Measurements from ENCODE around the gene SRSF1. TPM values are rescaled to one million over a fixed set of nuclear protein-coding genes. Genes with fewer than 3 reads are reported as not detected.

SRSF1 gene
- total RNA-seq, 1 donor from 2014 or later, result 158 TPM

DNA sequence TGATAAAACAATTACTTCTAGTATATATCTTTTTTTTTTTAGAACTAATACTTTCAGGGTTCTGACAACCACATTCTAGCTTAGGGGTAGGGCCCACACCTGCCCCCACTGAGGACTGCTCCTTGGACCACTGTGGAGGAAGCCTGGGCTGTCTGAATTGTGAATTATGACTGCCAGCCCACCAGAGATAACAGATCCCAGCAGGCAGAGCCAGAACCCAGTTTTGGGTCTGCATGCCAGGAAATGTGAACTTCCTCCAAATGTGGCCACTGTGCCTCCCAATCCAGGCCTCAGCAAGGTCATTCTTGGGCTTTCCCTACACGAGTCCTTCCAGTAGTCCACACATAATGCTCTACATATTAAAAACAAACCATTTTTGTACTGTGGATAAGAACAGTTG is 34.9 kb downstream of the SRSF1 start:
- TF ChIP-seq, protein P1, sequence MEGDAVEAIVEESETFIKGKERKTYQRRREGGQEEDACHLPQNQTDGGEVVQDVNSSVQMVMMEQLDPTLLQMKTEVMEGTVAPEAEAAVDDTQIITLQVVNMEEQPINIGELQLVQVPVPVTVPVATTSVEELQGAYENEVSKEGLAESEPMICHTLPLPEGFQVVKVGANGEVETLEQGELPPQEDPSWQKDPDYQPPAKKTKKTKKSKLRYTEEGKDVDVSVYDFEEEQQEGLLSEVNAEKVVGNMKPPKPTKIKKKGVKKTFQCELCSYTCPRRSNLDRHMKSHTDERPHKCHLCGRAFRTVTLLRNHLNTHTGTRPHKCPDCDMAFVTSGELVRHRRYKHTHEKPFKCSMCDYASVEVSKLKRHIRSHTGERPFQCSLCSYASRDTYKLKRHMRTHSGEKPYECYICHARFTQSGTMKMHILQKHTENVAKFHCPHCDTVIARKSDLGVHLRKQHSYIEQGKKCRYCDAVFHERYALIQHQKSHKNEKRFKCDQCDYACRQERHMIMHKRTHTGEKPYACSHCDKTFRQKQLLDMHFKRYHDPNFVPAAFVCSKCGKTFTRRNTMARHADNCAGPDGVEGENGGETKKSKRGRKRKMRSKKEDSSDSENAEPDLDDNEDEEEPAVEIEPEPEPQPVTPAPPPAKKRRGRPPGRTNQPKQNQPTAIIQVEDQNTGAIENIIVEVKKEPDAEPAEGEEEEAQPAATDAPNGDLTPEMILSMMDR (IDR thresholded peaks at IDR 0.05), result no peak
- peaks cover 29% of the 10 kb centered on the region for H3K36me3 Mint-ChIP-seq (ENCODE audit: unreplicated experiment)
- no peak for DNase-seq (ENCODE audit: extremely low spot score, unreplicated experiment)
- H3K27me3 Mint-ChIP-seq (ENCODE audit: unreplicated experiment), result no peaks in the 10 kb centered on the region
- peaks cover 9% of the 10 kb centered on the region for H3K4me1 Mint-ChIP-seq (ENCODE audit: unreplicated experiment)
- H3K4me3 Mint-ChIP-seq (ENCODE audit: unreplicated experiment), result no peak overlapping the region
- no peak overlapping the region for H3K27ac Mint-ChIP-seq (ENCODE audit: unreplicated experiment)
- H3K9me3 Mint-ChIP-seq (ENCODE audit: unreplicated experiment), result no peaks in the 10 kb centered on the region

DNA sequence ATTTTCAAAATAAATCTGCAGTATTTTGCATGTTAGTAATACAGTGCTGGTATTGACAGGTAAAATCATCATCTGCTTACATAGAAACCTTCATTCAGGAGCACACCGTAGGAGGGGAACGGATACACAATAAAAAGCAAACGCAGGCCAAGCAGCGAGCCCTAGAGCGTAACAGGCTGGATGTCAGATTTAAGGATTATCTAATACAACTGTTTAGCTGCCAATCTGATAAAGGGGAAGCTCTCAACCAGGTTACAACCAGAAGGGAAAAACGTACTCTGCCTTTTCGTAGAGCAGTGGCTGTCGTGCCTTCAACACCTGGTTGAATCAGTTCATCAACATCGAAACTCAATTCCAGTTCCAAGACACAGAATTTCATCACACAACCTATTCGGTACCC is 35.5 kb downstream of the SRSF1 start:
- Mint-ChIP-seq H3K27ac (ENCODE audit: unreplicated experiment) (no peak overlapping the region), H3K27me3 (ENCODE audit: unreplicated experiment) (no peaks in the 10 kb centered on the region)
- DNase-seq (ENCODE audit: extremely low spot score, unreplicated experiment), result no peak

DNA sequence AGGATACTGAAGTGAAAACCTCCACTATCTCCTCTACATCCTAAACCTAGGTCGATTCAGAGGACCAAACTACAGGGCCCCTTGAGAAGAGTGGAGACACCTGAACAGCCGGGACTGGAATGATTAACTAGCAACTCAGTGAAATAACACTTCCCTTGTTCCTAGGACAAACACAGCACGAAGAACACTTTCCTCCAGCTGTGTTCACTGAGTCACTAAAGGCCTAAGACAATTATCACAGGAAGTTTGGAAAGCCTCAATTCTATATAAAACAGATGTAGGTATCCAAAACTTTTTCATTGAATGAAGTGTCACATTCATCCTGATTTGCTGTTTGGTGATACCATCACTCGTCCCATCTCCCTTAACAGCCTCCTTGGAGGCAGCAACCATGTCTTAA is 36.3 kb downstream of the SRSF1 start:
- TF ChIP-seq, protein P1 (IDR thresholded peaks at IDR 0.05), result no peak
- Mint-ChIP-seq H3K4me1 (ENCODE audit: unreplicated experiment) (peaks cover 9% of the 10 kb centered on the region), H3K27me3 (ENCODE audit: unreplicated experiment) (no peaks in the 10 kb centered on the region), H3K9me3 (ENCODE audit: unreplicated experiment) (no peaks in the 10 kb centered on the region), H3K36me3 (ENCODE audit: unreplicated experiment) (peaks cover 20% of the 10 kb centered on the region), H3K27ac (ENCODE audit: unreplicated experiment) (peak overlapping the region; percentile 28), H3K4me3 (ENCODE audit: unreplicated experiment) (no peak overlapping the region)
- no peak for DNase-seq (ENCODE audit: extremely low spot score, unreplicated experiment)

More for the DNA sequence above, 35.5 kb downstream of the SRSF1 start:
- TF ChIP-seq, protein P1 (IDR thresholded peaks at IDR 0.05), result no peak
- peaks cover 9% of the 10 kb centered on the region for H3K4me1 Mint-ChIP-seq (ENCODE audit: unreplicated experiment)
- H3K4me3 Mint-ChIP-seq (ENCODE audit: unreplicated experiment), result no peak overlapping the region
- H3K36me3 Mint-ChIP-seq (ENCODE audit: unreplicated experiment), result peaks cover 25% of the 10 kb centered on the region
- no peaks in the 10 kb centered on the region for H3K9me3 Mint-ChIP-seq (ENCODE audit: unreplicated experiment)

DNA sequence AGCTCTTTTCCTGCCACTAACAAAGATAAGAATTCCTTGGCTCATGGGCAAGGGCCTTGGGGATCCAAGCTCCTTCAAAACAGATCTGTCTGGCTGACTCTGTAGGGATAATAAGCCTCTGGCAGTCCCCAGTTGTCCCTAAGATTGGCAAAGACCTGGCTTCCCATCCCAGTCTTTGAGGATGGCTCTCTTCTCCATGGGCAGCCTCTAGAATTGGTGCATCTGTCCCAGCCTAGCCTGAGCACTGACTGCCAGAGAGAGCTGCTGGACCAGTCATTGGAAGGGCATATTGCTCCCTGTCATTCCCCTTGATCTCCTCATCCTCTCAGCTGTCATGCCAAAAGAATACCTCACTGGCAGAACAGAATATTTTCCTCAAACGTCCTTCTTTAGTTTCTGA is 38.6 kb downstream of the SRSF1 start:
- H3K27me3 Mint-ChIP-seq (ENCODE audit: unreplicated experiment), result no peaks in the 10 kb centered on the region
- no peak overlapping the region for H3K4me3 Mint-ChIP-seq (ENCODE audit: unreplicated experiment)
- no peaks in the 10 kb centered on the region for H3K9me3 Mint-ChIP-seq (ENCODE audit: unreplicated experiment)
- H3K27ac Mint-ChIP-seq (ENCODE audit: unreplicated experiment), result no peak overlapping the region
- peaks cover 8% of the 10 kb centered on the region for H3K36me3 Mint-ChIP-seq (ENCODE audit: unreplicated experiment)
- TF ChIP-seq, protein P1 (IDR thresholded peaks at IDR 0.05), result no peak
- DNase-seq (ENCODE audit: extremely low spot score, unreplicated experiment), result no peak
- peaks cover 9% of the 10 kb centered on the region for H3K4me1 Mint-ChIP-seq (ENCODE audit: unreplicated experiment)

DNA sequence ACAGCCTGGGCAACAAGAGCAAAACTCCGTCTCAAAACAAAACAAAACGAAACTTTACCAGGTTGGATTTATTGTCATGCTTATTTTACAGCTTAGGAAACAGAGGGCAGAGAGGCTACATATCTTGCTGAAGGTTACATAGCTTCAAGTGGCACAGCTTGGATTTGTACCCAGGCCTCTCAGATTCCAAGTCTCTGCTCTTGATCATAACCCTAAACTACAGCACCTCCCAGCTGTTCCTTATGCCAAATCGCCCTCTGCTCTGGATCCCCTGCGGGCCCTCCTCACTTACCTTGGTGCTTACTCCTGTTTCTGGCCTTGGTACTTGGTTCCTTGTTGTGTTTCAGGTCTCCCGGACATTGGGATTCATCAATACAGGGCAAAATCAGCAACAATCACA is 40.2 kb downstream of the SRSF1 start:
- Mint-ChIP-seq H3K27ac (ENCODE audit: unreplicated experiment) (no peak overlapping the region), H3K9me3 (ENCODE audit: unreplicated experiment) (no peaks in the 10 kb centered on the region), H3K4me3 (ENCODE audit: unreplicated experiment) (no peak overlapping the region), H3K27me3 (ENCODE audit: unreplicated experiment) (no peaks in the 10 kb centered on the region), H3K36me3 (ENCODE audit: unreplicated experiment) (no peaks in the 10 kb centered on the region), H3K4me1 (ENCODE audit: unreplicated experiment) (peaks cover 9% of the 10 kb centered on the region)
- no peak for DNase-seq (ENCODE audit: extremely low spot score, unreplicated experiment)
- TF ChIP-seq, protein P1 (IDR thresholded peaks at IDR 0.05), result no peak
